ENCODE data around the gene MYO1B. TPM values are rescaled to one million over a fixed set of nuclear protein-coding genes. Genes with fewer than 3 reads are reported as not detected.

MYO1B gene
- total RNA-seq, 4 donors from 2014 or later, result 17.2 to 31.8 (median 28.8) TPM

DNA sequence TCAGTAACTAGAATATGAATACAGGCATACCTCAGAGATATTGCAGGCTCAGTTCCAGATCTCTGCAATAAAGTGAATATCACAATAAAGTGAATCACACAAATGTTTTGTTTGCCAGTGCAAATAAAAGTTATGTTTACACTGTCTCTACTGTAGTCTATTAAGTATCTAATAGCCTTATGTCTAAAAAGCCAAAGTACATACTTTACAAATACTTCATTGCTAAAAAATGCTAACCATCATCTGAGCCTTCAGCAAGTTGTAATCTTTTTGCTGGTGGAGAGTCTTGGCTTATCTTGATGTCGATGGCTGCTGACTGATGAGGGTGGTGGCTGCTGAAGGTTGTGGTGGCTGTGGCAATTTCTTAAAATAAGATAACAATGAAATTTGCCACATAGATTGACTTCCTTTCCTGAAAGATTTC, 159.4 kb downstream of the MYO1B start:
- Histone ChIP-seq H3K9me3 (no peaks in the 10 kb centered on the region), H3K27me3 (no peaks in the 10 kb centered on the region), H3K36me3 (peaks cover 24% of the 10 kb centered on the region), H3K27ac (no peak overlapping the region), H3K4me3 (no peak overlapping the region), H3K4me1 (no peaks in the 10 kb centered on the region)
- TF ChIP-seq POLR2A (IDR thresholded peaks at IDR 0.05) (no peak), EP300 (IDR thresholded peaks at IDR 0.05) (no peak), POLR2AphosphoS5 (IDR thresholded peaks at IDR 0.05) (no peak)
- TF ChIP-seq, protein P1, sequence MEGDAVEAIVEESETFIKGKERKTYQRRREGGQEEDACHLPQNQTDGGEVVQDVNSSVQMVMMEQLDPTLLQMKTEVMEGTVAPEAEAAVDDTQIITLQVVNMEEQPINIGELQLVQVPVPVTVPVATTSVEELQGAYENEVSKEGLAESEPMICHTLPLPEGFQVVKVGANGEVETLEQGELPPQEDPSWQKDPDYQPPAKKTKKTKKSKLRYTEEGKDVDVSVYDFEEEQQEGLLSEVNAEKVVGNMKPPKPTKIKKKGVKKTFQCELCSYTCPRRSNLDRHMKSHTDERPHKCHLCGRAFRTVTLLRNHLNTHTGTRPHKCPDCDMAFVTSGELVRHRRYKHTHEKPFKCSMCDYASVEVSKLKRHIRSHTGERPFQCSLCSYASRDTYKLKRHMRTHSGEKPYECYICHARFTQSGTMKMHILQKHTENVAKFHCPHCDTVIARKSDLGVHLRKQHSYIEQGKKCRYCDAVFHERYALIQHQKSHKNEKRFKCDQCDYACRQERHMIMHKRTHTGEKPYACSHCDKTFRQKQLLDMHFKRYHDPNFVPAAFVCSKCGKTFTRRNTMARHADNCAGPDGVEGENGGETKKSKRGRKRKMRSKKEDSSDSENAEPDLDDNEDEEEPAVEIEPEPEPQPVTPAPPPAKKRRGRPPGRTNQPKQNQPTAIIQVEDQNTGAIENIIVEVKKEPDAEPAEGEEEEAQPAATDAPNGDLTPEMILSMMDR (IDR thresholded peaks at IDR 0.05), result no peak
- WGBS, result 40% methylated on average over 1 of the region's 1 CpG
- no peak for DNase-seq (ENCODE audit: low spot score in 2 of 2)

DNA sequence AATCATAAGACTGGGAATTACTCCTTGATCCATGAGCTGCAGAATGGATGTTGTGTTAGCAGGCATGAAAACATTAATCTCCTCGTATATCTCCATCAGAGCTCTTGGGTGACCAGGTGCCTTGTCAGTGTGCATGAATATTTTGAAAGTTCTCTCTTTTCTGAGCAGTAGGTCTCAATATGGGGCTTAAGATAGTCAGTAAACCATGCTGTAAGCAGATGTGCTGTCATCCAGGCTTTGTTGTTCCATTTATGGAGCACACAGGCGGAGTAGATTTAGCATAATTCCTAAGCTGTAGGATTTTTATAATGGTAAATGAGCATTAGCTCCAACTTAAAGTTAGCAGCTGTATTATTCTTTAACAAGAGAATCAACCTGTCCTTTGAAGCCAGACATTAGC, 160.3 kb downstream of the MYO1B start:
- Histone ChIP-seq H3K27me3 (no peaks in the 10 kb centered on the region), H3K9me3 (no peaks in the 10 kb centered on the region), H3K36me3 (peaks cover 27% of the 10 kb centered on the region), H3K4me1 (no peaks in the 10 kb centered on the region), H3K4me3 (no peak overlapping the region), H3K27ac (no peak overlapping the region)
- TF ChIP-seq, protein P1 (IDR thresholded peaks at IDR 0.05), result no peak
- TF ChIP-seq POLR2A (IDR thresholded peaks at IDR 0.05) (no peak), EP300 (IDR thresholded peaks at IDR 0.05) (no peak), POLR2AphosphoS5 (IDR thresholded peaks at IDR 0.05) (no peak)
- 90% methylated on average over 2 of the region's 2 CpGs for WGBS
- DNase-seq (ENCODE audit: low spot score in 2 of 2), result no peak

DNA sequence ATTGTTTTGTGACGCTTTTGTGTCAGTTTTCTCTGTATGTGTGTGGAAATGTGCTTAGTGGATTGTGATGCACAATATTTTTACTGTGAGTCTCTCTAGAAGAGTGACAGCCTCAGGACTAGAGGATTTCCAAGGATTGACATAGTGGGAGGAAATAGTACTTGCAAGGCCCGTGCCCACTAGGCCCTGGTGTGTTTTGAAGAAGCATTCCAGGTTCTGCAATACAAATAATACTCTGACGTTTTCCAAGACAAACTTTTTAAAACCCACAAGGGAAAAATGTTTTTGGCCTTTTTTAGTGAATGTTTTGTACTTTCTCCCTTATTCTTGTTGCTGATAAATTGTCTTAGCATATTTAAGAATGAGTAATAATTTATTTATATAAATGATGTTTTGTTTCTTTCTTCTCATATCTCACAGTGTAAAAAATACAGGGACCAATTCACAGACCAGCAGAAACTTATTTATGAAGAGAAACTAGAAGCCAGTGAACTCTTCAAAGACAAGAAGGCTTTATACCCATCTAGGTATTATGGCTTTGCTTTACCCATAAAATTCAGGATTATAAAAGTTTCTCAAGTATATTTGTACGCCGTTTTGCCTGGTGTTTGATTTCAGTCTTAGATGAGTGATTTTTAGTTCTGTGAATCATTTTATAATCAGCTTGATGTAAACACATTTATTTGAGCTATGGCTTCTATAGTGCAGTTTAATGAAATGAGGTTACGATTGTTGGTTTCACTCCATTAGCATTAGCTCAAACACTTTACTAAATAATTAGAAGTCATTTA, 165.6 kb downstream of the MYO1B start:
- WGBS, result 79% methylated on average over 6 of the region's 6 CpGs
- H3K4me1 ChIP-seq, result no peaks in the 10 kb centered on the region
- H3K27me3 ChIP-seq, result no peaks in the 10 kb centered on the region
- H3K9me3 ChIP-seq, result no peaks in the 10 kb centered on the region
- TF ChIP-seq POLR2AphosphoS5 (IDR thresholded peaks at IDR 0.05) (no peak), POLR2A (IDR thresholded peaks at IDR 0.05) (no peak), EP300 (IDR thresholded peaks at IDR 0.05) (no peak)
- TF ChIP-seq, protein P1 (IDR thresholded peaks at IDR 0.05), result no peak
- H3K4me3 ChIP-seq, result no peak overlapping the region
- H3K36me3 ChIP-seq, result peaks cover 27% of the 10 kb centered on the region
- no peak for DNase-seq (ENCODE audit: low spot score in 2 of 2)
- no peak overlapping the region for H3K27ac ChIP-seq

DNA sequence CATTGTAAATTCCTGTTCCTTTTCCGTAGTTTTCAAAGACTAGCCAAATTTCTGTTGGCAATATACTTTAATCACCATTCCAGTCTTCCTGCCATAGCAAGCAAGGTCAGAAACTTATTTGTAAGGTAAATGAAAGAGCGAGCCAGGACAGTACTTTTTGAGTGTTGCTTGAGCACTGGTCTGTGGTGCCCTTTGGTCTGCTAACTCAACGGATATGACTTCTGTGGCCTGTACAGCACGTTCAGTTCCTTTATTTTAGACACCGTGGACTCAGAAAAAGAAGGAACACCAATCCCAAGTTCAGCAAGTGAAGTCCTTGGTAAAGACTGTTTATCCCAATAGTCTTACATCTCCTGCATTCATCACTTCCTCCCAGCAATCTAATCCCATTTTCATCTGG, 166.3 kb downstream of the MYO1B start:
- Histone ChIP-seq H3K36me3 (peaks cover 32% of the 10 kb centered on the region), H3K27me3 (no peaks in the 10 kb centered on the region), H3K9me3 (no peaks in the 10 kb centered on the region), H3K4me3 (no peak overlapping the region), H3K4me1 (no peaks in the 10 kb centered on the region), H3K27ac (no peak overlapping the region)
- 62% methylated on average over 5 of the region's 5 CpGs for WGBS
- DNase-seq (ENCODE audit: low spot score in 2 of 2), result no peak
- TF ChIP-seq EP300 (IDR thresholded peaks at IDR 0.05) (no peak), POLR2AphosphoS5 (IDR thresholded peaks at IDR 0.05) (no peak), POLR2A (IDR thresholded peaks at IDR 0.05) (no peak)
- TF ChIP-seq, protein P1 (IDR thresholded peaks at IDR 0.05), result no peak

DNA sequence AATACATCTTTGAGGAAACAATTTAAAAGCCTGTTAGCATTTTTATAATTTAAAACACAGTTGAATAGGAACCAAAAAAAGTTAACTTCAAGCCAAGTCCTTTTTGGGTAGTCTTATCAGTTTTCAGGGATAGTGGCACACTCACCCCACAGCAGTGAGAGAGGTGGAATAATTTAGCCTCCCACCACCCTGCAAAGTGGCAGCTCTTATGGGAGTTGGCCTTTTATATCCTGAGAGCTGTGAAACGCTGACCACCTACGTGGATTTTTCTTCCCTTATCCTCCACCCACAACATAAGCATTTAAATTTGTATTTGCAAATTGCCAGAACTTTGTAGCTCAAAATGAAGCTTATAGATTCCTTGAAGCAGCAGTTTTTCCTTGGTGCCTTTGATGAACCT, 167.1 kb downstream of the MYO1B start:
- Histone ChIP-seq H3K4me1 (no peaks in the 10 kb centered on the region), H3K27ac (no peak overlapping the region), H3K4me3 (no peak overlapping the region), H3K27me3 (no peaks in the 10 kb centered on the region), H3K36me3 (peaks cover 35% of the 10 kb centered on the region), H3K9me3 (no peaks in the 10 kb centered on the region)
- no peak for TF ChIP-seq EP300 (IDR thresholded peaks at IDR 0.05)
- TF ChIP-seq POLR2A (IDR thresholded peaks at IDR 0.05), result no peak
- TF ChIP-seq POLR2AphosphoS5 (IDR thresholded peaks at IDR 0.05), result no peak
- TF ChIP-seq, protein P1 (IDR thresholded peaks at IDR 0.05), result no peak
- WGBS, result 80% methylated on average over 2 of the region's 2 CpGs
- DNase-seq (ENCODE audit: low spot score in 2 of 2), result no peak
